Tibial nerve (tissue), 4 donors: ENCODE measurements around the gene ART5.

Experiments
- CTCF ChIP-seq, 5 experiments: fragments of 200-600 bp in 3 of 5; fragments of 450-650 bp in 2 of 5; sonication (generic) in 3 of 5; IDR thresholded peaks; one replicate each; pipeline ENCODE4 v1.5.1; 2016 to 2019; ENCODE audit warnings: antibody characterized with exemption in 5 of 5, mild to moderate bottlenecking in 3 of 5, moderate library complexity in 2 of 5
- EP300 ChIP-seq, 2 donors: sonication (generic); formaldehyde crosslinking; IDR thresholded peaks; one replicate each; pipeline ENCODE4 v1.6.1; 2017; ENCODE audit warnings: antibody characterized with exemption in 2 of 2, mild to moderate bottlenecking in 1 of 2
- POLR2A ChIP-seq, 2 donors: fragments of 450-650 bp; IDR thresholded peaks; one replicate each; pipeline ENCODE4 v1.6.1; 2017; ENCODE audit warnings: antibody characterized with exemption in 2 of 2, mild to moderate bottlenecking in 2 of 2, moderate library complexity in 2 of 2

GRCh38 chr11:3641701-3642070, at the start of gene ART5:
- TF ChIP-seq POLR2A (IDR thresholded peaks at IDR 0.05) (no peak), CTCF (IDR thresholded peaks at IDR 0.05) (no peak), EP300 (IDR thresholded peaks at IDR 0.05) (no peak)
